ENCODE data around the gene LENEP.

The LENEP gene

GRCh38 chr1:155019377-155020245 is 26.2 kb downstream of the LENEP start:
- no peak overlapping the region for H2AFZ ChIP-seq (ENCODE audit: low read depth, low read length)
- H3K9ac ChIP-seq (ENCODE audit: low read depth, low read length) = no peak overlapping the region
- DNase-seq = no peak
- no peaks in the 10 kb centered on the region for H3K9me3 ChIP-seq (ENCODE audit: insufficient read depth, low read length, severe bottlenecking)
- peaks cover 41% of the 10 kb centered on the region for H4K20me1 ChIP-seq (ENCODE audit: insufficient read depth, low read length)
- H3K4me3 ChIP-seq (ENCODE audit: low read depth in 1 of 2, low read length in 2 of 2) = no peak overlapping the region
- no peaks in the 10 kb centered on the region for H3K79me2 ChIP-seq (ENCODE audit: insufficient read depth, low read length)
- H3K27me3 ChIP-seq (ENCODE audit: insufficient read depth, low read length, poor library complexity) = peaks cover 34% of the 10 kb centered on the region
- no peak overlapping the region for H3K4me2 ChIP-seq (ENCODE audit: insufficient read depth, low read length)
- no peak for TF ChIP-seq EZH2 (IDR thresholded peaks at IDR 0.05; ENCODE audit: borderline replicate concordance, low read depth, low read length, severe bottlenecking)
- TF ChIP-seq, protein P1, sequence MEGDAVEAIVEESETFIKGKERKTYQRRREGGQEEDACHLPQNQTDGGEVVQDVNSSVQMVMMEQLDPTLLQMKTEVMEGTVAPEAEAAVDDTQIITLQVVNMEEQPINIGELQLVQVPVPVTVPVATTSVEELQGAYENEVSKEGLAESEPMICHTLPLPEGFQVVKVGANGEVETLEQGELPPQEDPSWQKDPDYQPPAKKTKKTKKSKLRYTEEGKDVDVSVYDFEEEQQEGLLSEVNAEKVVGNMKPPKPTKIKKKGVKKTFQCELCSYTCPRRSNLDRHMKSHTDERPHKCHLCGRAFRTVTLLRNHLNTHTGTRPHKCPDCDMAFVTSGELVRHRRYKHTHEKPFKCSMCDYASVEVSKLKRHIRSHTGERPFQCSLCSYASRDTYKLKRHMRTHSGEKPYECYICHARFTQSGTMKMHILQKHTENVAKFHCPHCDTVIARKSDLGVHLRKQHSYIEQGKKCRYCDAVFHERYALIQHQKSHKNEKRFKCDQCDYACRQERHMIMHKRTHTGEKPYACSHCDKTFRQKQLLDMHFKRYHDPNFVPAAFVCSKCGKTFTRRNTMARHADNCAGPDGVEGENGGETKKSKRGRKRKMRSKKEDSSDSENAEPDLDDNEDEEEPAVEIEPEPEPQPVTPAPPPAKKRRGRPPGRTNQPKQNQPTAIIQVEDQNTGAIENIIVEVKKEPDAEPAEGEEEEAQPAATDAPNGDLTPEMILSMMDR (IDR thresholded peaks at IDR 0.05; ENCODE audit: borderline replicate concordance, extremely low read depth, low read length, poor library complexity, severe bottlenecking) = no peak
- no peaks in the 10 kb centered on the region for H3K36me3 ChIP-seq (ENCODE audit: insufficient read depth, low read length)
- ATAC-seq (ENCODE audit: insufficient read depth, low read depth) = no peak
- peaks cover 13% of the 10 kb centered on the region for H3K4me1 ChIP-seq (ENCODE audit: insufficient read depth, low read length)
- H3K27ac ChIP-seq (ENCODE audit: low read length) = no peak overlapping the region

GRCh38 chr1:155022136-155022926 is 28.9 kb downstream of the LENEP start:
- no peak for DNase-seq
- ATAC-seq (ENCODE audit: insufficient read depth, low read depth) = no peak
- Histone ChIP-seq H3K4me1 (ENCODE audit: insufficient read depth, low read length) (peaks cover 7% of the 10 kb centered on the region), H3K4me2 (ENCODE audit: insufficient read depth, low read length) (no peak overlapping the region), H3K9me3 (ENCODE audit: insufficient read depth, low read length, severe bottlenecking) (no peaks in the 10 kb centered on the region), H3K4me3 (ENCODE audit: low read depth in 1 of 2, low read length in 2 of 2) (no peak overlapping the region), H3K36me3 (ENCODE audit: insufficient read depth, low read length) (no peaks in the 10 kb centered on the region), H4K20me1 (ENCODE audit: insufficient read depth, low read length) (peaks cover 21% of the 10 kb centered on the region), H2AFZ (ENCODE audit: low read depth, low read length) (no peak overlapping the region), H3K27ac (ENCODE audit: low read length) (no peak overlapping the region), H3K79me2 (ENCODE audit: insufficient read depth, low read length) (no peaks in the 10 kb centered on the region), H3K9ac (ENCODE audit: low read depth, low read length) (no peak overlapping the region), H3K27me3 (ENCODE audit: insufficient read depth, low read length, poor library complexity) (peaks cover 22% of the 10 kb centered on the region)
- TF ChIP-seq, protein P1 (IDR thresholded peaks at IDR 0.05; ENCODE audit: borderline replicate concordance, extremely low read depth, low read length, poor library complexity, severe bottlenecking) = no peak
- no peak for TF ChIP-seq EZH2 (IDR thresholded peaks at IDR 0.05; ENCODE audit: borderline replicate concordance, low read depth, low read length, severe bottlenecking)

GRCh38 chr1:155022927-155023236 is 29.5 kb downstream of the LENEP start:
- no peaks in the 10 kb centered on the region for H3K9me3 ChIP-seq (ENCODE audit: insufficient read depth, low read length, severe bottlenecking)
- DNase-seq (no peak), ATAC-seq (ENCODE audit: insufficient read depth, low read depth) (no peak)
- H3K27me3 ChIP-seq (ENCODE audit: insufficient read depth, low read length, poor library complexity) = peaks cover 22% of the 10 kb centered on the region
- no peak overlapping the region for H3K4me2 ChIP-seq (ENCODE audit: insufficient read depth, low read length)
- peaks cover 18% of the 10 kb centered on the region for H4K20me1 ChIP-seq (ENCODE audit: insufficient read depth, low read length)
- TF ChIP-seq EZH2 (IDR thresholded peaks at IDR 0.05; ENCODE audit: borderline replicate concordance, low read depth, low read length, severe bottlenecking) = no peak
- TF ChIP-seq, protein P1 (IDR thresholded peaks at IDR 0.05; ENCODE audit: borderline replicate concordance, extremely low read depth, low read length, poor library complexity, severe bottlenecking) = no peak
- no peak overlapping the region for H2AFZ ChIP-seq (ENCODE audit: low read depth, low read length)
- no peaks in the 10 kb centered on the region for H3K79me2 ChIP-seq (ENCODE audit: insufficient read depth, low read length)
- H3K4me1 ChIP-seq (ENCODE audit: insufficient read depth, low read length) = peaks cover 2% of the 10 kb centered on the region
- H3K9ac ChIP-seq (ENCODE audit: low read depth, low read length) = no peak overlapping the region
- no peak overlapping the region for H3K27ac ChIP-seq (ENCODE audit: low read length)
- no peak overlapping the region for H3K4me3 ChIP-seq (ENCODE audit: low read depth in 1 of 2, low read length in 2 of 2)
- H3K36me3 ChIP-seq (ENCODE audit: insufficient read depth, low read length) = no peaks in the 10 kb centered on the region

All from DND-41 (cell line).